Type B pancreatic cell (in vitro differentiated cells): ENCODE data around the gene PTPRK. TPM values are rescaled to one million over a fixed set of nuclear protein-coding genes. Genes with fewer than 3 reads are reported as not detected.

Source experiments
- DNase-seq: peaks from one replicate; pipeline ENCODE4 v3.0.0; 2021; ENCODE audit warnings: mixed read lengths; ENCODE audit not compliant: unreplicated experiment; ENCODE audit errors: extremely low spot score
- H3K27ac Mint-ChIP-seq: 2 replicates; pipeline ENCODE4 v1.8.0; 2021; ENCODE audit warnings: mild to moderate bottlenecking, mixed read lengths
- H3K27me3 Mint-ChIP-seq: 2 replicates; pipeline ENCODE4 v1.8.0; 2021; ENCODE audit warnings: mixed read lengths
- H3K36me3 Mint-ChIP-seq: 2 replicates; pipeline ENCODE4 v1.8.0; 2021; ENCODE audit warnings: mixed read lengths
- H3K4me1 Mint-ChIP-seq: one replicate; pipeline ENCODE4 v1.8.0; 2021; ENCODE audit warnings: mixed read lengths; ENCODE audit not compliant: unreplicated experiment
- H3K4me3 Mint-ChIP-seq: 2 replicates; pipeline ENCODE4 v1.8.0; 2021; ENCODE audit warnings: mild to moderate bottlenecking, mixed read lengths
- H3K9me3 Mint-ChIP-seq: 2 replicates; pipeline ENCODE4 v1.8.0; 2021; ENCODE audit warnings: mixed read lengths
- CTCF ChIP-seq: fragments of 200-600 bp; sonication (generic); conservative IDR thresholded peaks from 2 replicates; pipeline ENCODE4 v1.5.0; 2021; ENCODE audit warnings: antibody characterized with exemption, mild to moderate bottlenecking
- total RNA-seq: library from RNA; stranded (reverse); gene quantifications from 2 replicates; pipeline ENCODE4 v1.2.1, GENCODE V29; 2021; ENCODE audit warnings: low replicate concordance

PTPRK gene
- total RNA-seq, 1 donor from 2014 or later, result 63.4 TPM

GRCh38 chr6:128410584-128410983 lies 109.8 kb downstream of the PTPRK start:
- DNase-seq, result no peak
- Mint-ChIP-seq H3K27me3 (no peaks in the 10 kb centered on the region), H3K4me1 (peaks cover 11% of the 10 kb centered on the region), H3K4me3 (no peak overlapping the region), H3K27ac (no peak overlapping the region), H3K9me3 (no peaks in the 10 kb centered on the region), H3K36me3 (peaks cover 8% of the 10 kb centered on the region)
- TF ChIP-seq CTCF, result no peak

- Mint-ChIP-seq H3K4me1 (peaks cover 14% of the 10 kb centered on the region), H3K27ac (no peak overlapping the region), H3K36me3 (peaks cover 8% of the 10 kb centered on the region), H3K27me3 (no peaks in the 10 kb centered on the region), H3K4me3 (no peak overlapping the region), H3K9me3 (no peaks in the 10 kb centered on the region)
- TF ChIP-seq CTCF, result no peak
- DNase-seq, result no peak
Measured at GRCh38 chr6:128409003-128409402, 111.4 kb downstream of the PTPRK start.

GRCh38 chr6:128406453-128406852 lies 113.9 kb downstream of the PTPRK start:
- DNase-seq, result no peak
- peaks cover 20% of the 10 kb centered on the region for H3K4me1 Mint-ChIP-seq
- no peak overlapping the region for H3K27ac Mint-ChIP-seq
- H3K27me3 Mint-ChIP-seq, result no peaks in the 10 kb centered on the region
- H3K9me3 Mint-ChIP-seq, result peaks cover 5% of the 10 kb centered on the region
- H3K36me3 Mint-ChIP-seq, result peaks cover 8% of the 10 kb centered on the region
- H3K4me3 Mint-ChIP-seq, result no peak overlapping the region
- TF ChIP-seq CTCF, result no peak

GRCh38 chr6:128403618-128404444 lies 116.6 kb downstream of the PTPRK start:
- no peak for TF ChIP-seq CTCF
- Mint-ChIP-seq H3K36me3 (peaks cover 11% of the 10 kb centered on the region), H3K9me3 (peaks cover 5% of the 10 kb centered on the region), H3K27ac (peak overlapping the region; percentile 71), H3K27me3 (no peaks in the 10 kb centered on the region), H3K4me3 (peak overlapping the region; percentile 44), H3K4me1 (peaks cover 24% of the 10 kb centered on the region)
- DNase-seq, result no peak

- Mint-ChIP-seq H3K4me1 (peaks cover 14% of the 10 kb centered on the region), H3K9me3 (peaks cover 9% of the 10 kb centered on the region), H3K36me3 (peaks cover 12% of the 10 kb centered on the region), H3K4me3 (no peak overlapping the region), H3K27me3 (no peaks in the 10 kb centered on the region), H3K27ac (no peak overlapping the region)
- no peak for DNase-seq
- TF ChIP-seq CTCF, result no peak
Measured at GRCh38 chr6:128400875-128401274, 119.5 kb downstream of the PTPRK start.
